ENCODE data around the gene ZDHHC8.
A peak's percentile ranks its signal among the peaks of the same experiment; 100 is the strongest.

The ZDHHC8 gene

DNA sequence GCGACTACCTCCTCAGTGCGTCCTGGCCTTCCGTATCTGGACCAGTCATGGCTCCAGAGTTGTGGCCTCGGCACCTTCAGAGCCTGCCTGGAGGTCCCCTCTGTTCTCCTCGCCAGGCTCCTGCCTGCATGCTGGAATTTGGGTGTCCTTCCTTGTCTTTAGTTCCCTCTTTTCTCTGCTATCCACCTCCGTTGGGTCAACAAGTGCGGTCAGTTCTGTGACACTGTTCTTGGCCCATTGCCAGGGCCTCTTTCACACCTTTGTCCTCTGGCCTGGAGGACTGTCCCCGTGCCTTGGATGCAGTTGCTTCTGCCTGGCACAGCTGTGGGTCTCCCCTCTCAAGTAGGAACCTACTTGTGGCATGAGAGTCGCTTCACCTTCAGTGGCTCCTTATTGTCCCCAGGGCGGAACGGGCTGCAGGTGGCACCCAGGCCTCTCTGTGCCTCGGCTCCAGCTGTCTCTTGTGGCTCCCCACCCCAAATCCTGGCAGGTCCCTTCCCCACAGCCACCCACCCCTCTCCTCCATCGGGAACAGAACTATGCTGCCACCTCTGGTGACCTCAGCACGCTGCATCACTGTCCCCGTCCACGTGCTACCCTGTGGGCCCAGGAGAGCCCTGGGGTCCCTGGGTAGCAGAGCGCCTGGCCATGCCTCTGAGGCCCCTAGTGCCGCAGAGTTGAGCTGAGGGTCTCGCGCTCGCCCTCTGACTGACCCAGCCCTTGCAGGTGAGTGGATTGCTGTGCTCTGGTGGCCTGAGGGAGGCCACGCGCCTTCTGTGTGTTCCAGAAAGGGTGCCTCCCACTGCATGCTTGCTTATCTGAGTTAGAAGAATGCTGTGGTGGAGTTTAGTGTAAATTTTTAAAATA lies 46.8 kb upstream of the ZDHHC8 start:
- Histone ChIP-seq H2BK12ac (ENCODE audit: low read length) (no peak overlapping the region), H3K14ac (ENCODE audit: low read length) (no peak overlapping the region), H2BK120ac (ENCODE audit: low read depth, low read length) (no peak overlapping the region), H3K9me3 (replicated peaks in 1 of 2; ENCODE audit: control insufficient read depth in 2 of 2, insufficient read depth in 1 of 2, low read depth in 1 of 2, low read length in 2 of 2) (no peaks in the 10 kb centered on the region), H3K4ac (ENCODE audit: low read length) (no peak overlapping the region), H2AFZ (ENCODE audit: low read length) (no peak overlapping the region), H4K8ac (ENCODE audit: low read depth, low read length) (no peak overlapping the region), H3K27ac (replicated peaks; ENCODE audit: low read length) (peak overlapping the region; percentile 16), H3K9ac (ENCODE audit: low read depth, low read length, poor library complexity) (peak overlapping the region; percentile 57), H4K91ac (ENCODE audit: low read depth, low read length, poor library complexity) (peak overlapping the region; percentile 22), H3K27me3 (ENCODE audit: control insufficient read depth in 3 of 3, insufficient read depth in 3 of 3, low read depth in 1 of 3, low read length in 3 of 3) (no peaks in the 10 kb centered on the region), H2BK5ac (ENCODE audit: low read length) (no peak overlapping the region), H3K36me3 (replicated peaks in 1 of 2; ENCODE audit: control insufficient read depth in 2 of 2, insufficient read depth in 2 of 2, low read length in 2 of 2) (peaks cover 45 to 86% of the 10 kb centered on the region in 2 donors), H2AK5ac (ENCODE audit: low read depth, low read length) (no peak overlapping the region), H3K79me1 (ENCODE audit: low read depth, low read length) (peaks cover 42% of the 10 kb centered on the region), H3K4me3 (ENCODE audit: low read length in 2 of 2) (no peak overlapping the region), H3K23ac (ENCODE audit: low read depth, low read length, poor library complexity) (peak overlapping the region; percentile 99), H2BK15ac (ENCODE audit: low read length) (no peak overlapping the region), H3K4me1 (ENCODE audit: control insufficient read depth in 2 of 2, insufficient read depth in 1 of 2, low read depth in 1 of 2, low read length in 2 of 2) (peaks cover 18 to 22% of the 10 kb centered on the region in 2 donors), H3K4me2 (ENCODE audit: insufficient read depth, low read length, poor library complexity, severe bottlenecking) (no peak overlapping the region), H3K18ac (ENCODE audit: low read length) (no peak overlapping the region)
- peak; percentile 40 for DNase-seq (ENCODE audit: low spot score)
- no CpG with 5 or more reads among the region's 23 CpGs for WGBS, 2 donors (ENCODE audit: extremely low coverage in 2 of 2, insufficient read length in 2 of 2, insufficient replicate concordance in 1 of 2)

DNA sequence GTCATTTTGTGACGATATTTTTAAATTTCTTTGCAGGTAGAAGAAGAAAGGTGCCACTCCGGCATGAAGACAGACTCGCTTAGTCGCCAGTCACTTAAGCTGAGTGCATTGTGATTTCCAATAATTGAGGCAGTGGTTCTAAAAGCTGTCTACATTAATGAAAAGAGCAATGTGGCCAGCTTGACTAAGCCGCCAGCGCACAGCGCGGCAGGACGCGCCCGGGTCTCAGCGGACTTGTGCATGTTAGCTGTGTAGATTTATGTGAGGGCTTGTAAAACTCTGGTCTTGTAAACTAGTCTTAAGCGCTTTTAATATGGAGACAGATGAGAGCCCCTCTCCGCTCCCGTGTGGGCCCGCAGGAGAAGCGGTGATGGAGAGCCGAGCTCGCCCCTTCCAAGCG lies 46.0 kb upstream of the ZDHHC8 start:
- H3K27ac ChIP-seq (replicated peaks; ENCODE audit: low read length), result no peak overlapping the region
- WGBS, 2 donors (ENCODE audit: extremely low coverage in 2 of 2, insufficient read length in 2 of 2, insufficient replicate concordance in 1 of 2), result no CpG with 5 or more reads among the region's 20 CpGs
- no peak for DNase-seq (ENCODE audit: low spot score)
- no peaks in the 10 kb centered on the region for H3K27me3 ChIP-seq (ENCODE audit: control insufficient read depth in 3 of 3, insufficient read depth in 3 of 3, low read depth in 1 of 3, low read length in 3 of 3)
- H2BK120ac ChIP-seq (ENCODE audit: low read depth, low read length), result no peak overlapping the region
- H3K9ac ChIP-seq (ENCODE audit: low read depth, low read length, poor library complexity), result no peak overlapping the region
- H2BK5ac ChIP-seq (ENCODE audit: low read length), result no peak overlapping the region
- no peak overlapping the region for H2AFZ ChIP-seq (ENCODE audit: low read length)
- peaks cover 53 to 94% of the 10 kb centered on the region in 2 donors for H3K36me3 ChIP-seq (replicated peaks in 1 of 2; ENCODE audit: control insufficient read depth in 2 of 2, insufficient read depth in 2 of 2, low read length in 2 of 2)
- no peak overlapping the region for H4K91ac ChIP-seq (ENCODE audit: low read depth, low read length, poor library complexity)
- H2BK12ac ChIP-seq (ENCODE audit: low read length), result no peak overlapping the region
- no peak overlapping the region for H2AK5ac ChIP-seq (ENCODE audit: low read depth, low read length)
- peaks cover 45% of the 10 kb centered on the region for H3K79me1 ChIP-seq (ENCODE audit: low read depth, low read length)
- H3K14ac ChIP-seq (ENCODE audit: low read length), result no peak overlapping the region
- no peak overlapping the region for H3K18ac ChIP-seq (ENCODE audit: low read length)
- H4K8ac ChIP-seq (ENCODE audit: low read depth, low read length), result no peak overlapping the region
- no peak overlapping the region for H3K4me3 ChIP-seq (ENCODE audit: low read length in 2 of 2)
- H3K4ac ChIP-seq (ENCODE audit: low read length), result no peak overlapping the region
- peak overlapping the region; percentile 35 for H3K23ac ChIP-seq (ENCODE audit: low read depth, low read length, poor library complexity)
- H3K4me1 ChIP-seq (ENCODE audit: control insufficient read depth in 2 of 2, insufficient read depth in 1 of 2, low read depth in 1 of 2, low read length in 2 of 2), result peaks cover 18 to 22% of the 10 kb centered on the region in 2 donors
- no peak overlapping the region for H2BK15ac ChIP-seq (ENCODE audit: low read length)
- no peak overlapping the region for H3K4me2 ChIP-seq (ENCODE audit: insufficient read depth, low read length, poor library complexity, severe bottlenecking)
- no peaks in the 10 kb centered on the region for H3K9me3 ChIP-seq (replicated peaks in 1 of 2; ENCODE audit: control insufficient read depth in 2 of 2, insufficient read depth in 1 of 2, low read depth in 1 of 2, low read length in 2 of 2)

DNA sequence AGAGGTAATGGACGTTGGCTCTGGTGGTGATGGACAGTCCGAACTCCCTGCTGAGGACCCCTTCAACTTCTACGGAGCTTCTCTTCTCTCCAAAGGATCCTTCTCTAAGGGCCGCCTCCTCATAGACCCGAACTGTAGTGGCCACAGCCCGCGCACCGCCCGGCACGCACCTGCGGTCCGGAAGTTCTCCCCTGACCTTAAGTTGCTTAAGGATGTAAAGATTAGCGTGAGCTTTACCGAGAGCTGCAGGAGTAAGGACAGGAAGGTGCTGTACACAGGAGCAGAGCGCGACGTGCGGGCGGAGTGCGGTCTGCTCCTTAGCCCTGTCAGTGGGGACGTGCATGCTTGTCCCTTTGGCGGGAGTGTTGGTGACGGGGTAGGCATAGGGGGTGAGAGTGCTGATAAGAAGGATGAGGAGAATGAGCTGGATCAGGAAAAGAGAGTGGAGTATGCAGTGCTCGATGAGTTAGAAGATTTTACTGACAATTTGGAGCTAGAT lies 45.5 kb upstream of the ZDHHC8 start:
- Histone ChIP-seq H3K4ac (ENCODE audit: low read length) (no peak overlapping the region), H2AK5ac (ENCODE audit: low read depth, low read length) (no peak overlapping the region), H2AFZ (ENCODE audit: low read length) (no peak overlapping the region), H3K18ac (ENCODE audit: low read length) (no peak overlapping the region), H3K9me3 (replicated peaks in 1 of 2; ENCODE audit: control insufficient read depth in 2 of 2, insufficient read depth in 1 of 2, low read depth in 1 of 2, low read length in 2 of 2) (no peaks in the 10 kb centered on the region), H4K8ac (ENCODE audit: low read depth, low read length) (no peak overlapping the region), H2BK12ac (ENCODE audit: low read length) (no peak overlapping the region), H3K27ac (replicated peaks; ENCODE audit: low read length) (no peak overlapping the region), H3K79me1 (ENCODE audit: low read depth, low read length) (peaks cover 44% of the 10 kb centered on the region), H2BK5ac (ENCODE audit: low read length) (no peak overlapping the region), H3K9ac (ENCODE audit: low read depth, low read length, poor library complexity) (no peak overlapping the region), H3K4me3 (ENCODE audit: low read length in 2 of 2) (no peak overlapping the region), H3K23ac (ENCODE audit: low read depth, low read length, poor library complexity) (peak overlapping the region; percentile 81), H3K4me1 (ENCODE audit: control insufficient read depth in 2 of 2, insufficient read depth in 1 of 2, low read depth in 1 of 2, low read length in 2 of 2) (peaks cover 17 to 21% of the 10 kb centered on the region in 2 donors), H3K4me2 (ENCODE audit: insufficient read depth, low read length, poor library complexity, severe bottlenecking) (no peak overlapping the region), H2BK15ac (ENCODE audit: low read length) (no peak overlapping the region), H3K14ac (ENCODE audit: low read length) (no peak overlapping the region), H4K91ac (ENCODE audit: low read depth, low read length, poor library complexity) (no peak overlapping the region), H3K36me3 (replicated peaks in 1 of 2; ENCODE audit: control insufficient read depth in 2 of 2, insufficient read depth in 2 of 2, low read length in 2 of 2) (peaks cover 57 to 99% of the 10 kb centered on the region in 2 donors), H2BK120ac (ENCODE audit: low read depth, low read length) (no peak overlapping the region), H3K27me3 (ENCODE audit: control insufficient read depth in 3 of 3, insufficient read depth in 3 of 3, low read depth in 1 of 3, low read length in 3 of 3) (no peaks in the 10 kb centered on the region)
- no CpG with 5 or more reads among the region's 24 CpGs for WGBS, 2 donors (ENCODE audit: extremely low coverage in 2 of 2, insufficient read length in 2 of 2, insufficient replicate concordance in 1 of 2)
- DNase-seq (ENCODE audit: low spot score), result no peak

DNA sequence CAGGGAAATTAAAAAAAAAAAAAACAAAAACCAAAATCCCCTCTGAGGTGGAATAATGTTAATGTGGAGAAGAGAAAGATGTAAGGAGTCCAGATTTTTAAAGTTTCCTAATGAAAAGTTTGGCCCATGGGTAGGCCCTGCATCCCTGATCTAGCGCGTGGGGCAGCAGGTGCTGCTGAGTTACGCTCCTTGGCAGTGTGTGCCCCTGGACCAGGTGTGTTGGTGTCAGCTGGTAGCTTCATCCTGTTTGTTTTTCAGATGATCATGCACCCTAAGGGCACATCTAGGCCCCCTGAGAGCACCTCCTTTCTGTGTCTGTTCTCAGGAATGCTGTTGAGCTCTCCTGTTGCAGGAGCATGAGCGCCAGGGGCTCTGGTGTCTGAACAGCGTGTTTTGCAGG lies 44.8 kb upstream of the ZDHHC8 start:
- H2AFZ ChIP-seq (ENCODE audit: low read length), result no peak overlapping the region
- no peak overlapping the region for H2BK12ac ChIP-seq (ENCODE audit: low read length)
- H2BK120ac ChIP-seq (ENCODE audit: low read depth, low read length), result no peak overlapping the region
- H3K18ac ChIP-seq (ENCODE audit: low read length), result no peak overlapping the region
- no peak for DNase-seq (ENCODE audit: low spot score)
- H3K9ac ChIP-seq (ENCODE audit: low read depth, low read length, poor library complexity), result no peak overlapping the region
- no peak overlapping the region for H3K14ac ChIP-seq (ENCODE audit: low read length)
- no peak overlapping the region for H3K23ac ChIP-seq (ENCODE audit: low read depth, low read length, poor library complexity)
- H3K4me2 ChIP-seq (ENCODE audit: insufficient read depth, low read length, poor library complexity, severe bottlenecking), result no peak overlapping the region
- H3K36me3 ChIP-seq (replicated peaks in 1 of 2; ENCODE audit: control insufficient read depth in 2 of 2, insufficient read depth in 2 of 2, low read length in 2 of 2), result peaks cover 63 to 99% of the 10 kb centered on the region in 2 donors
- no peak overlapping the region for H3K27ac ChIP-seq (replicated peaks; ENCODE audit: low read length)
- no peak overlapping the region for H3K4me3 ChIP-seq (ENCODE audit: low read length in 2 of 2)
- no peak overlapping the region for H2BK5ac ChIP-seq (ENCODE audit: low read length)
- peaks cover 12 to 15% of the 10 kb centered on the region in 2 donors for H3K4me1 ChIP-seq (ENCODE audit: control insufficient read depth in 2 of 2, insufficient read depth in 1 of 2, low read depth in 1 of 2, low read length in 2 of 2)
- no peaks in the 10 kb centered on the region for H3K9me3 ChIP-seq (replicated peaks in 1 of 2; ENCODE audit: control insufficient read depth in 2 of 2, insufficient read depth in 1 of 2, low read depth in 1 of 2, low read length in 2 of 2)
- no peak overlapping the region for H4K8ac ChIP-seq (ENCODE audit: low read depth, low read length)
- no peak overlapping the region for H2AK5ac ChIP-seq (ENCODE audit: low read depth, low read length)
- H4K91ac ChIP-seq (ENCODE audit: low read depth, low read length, poor library complexity), result no peak overlapping the region
- no peak overlapping the region for H3K4ac ChIP-seq (ENCODE audit: low read length)
- H3K27me3 ChIP-seq (ENCODE audit: control insufficient read depth in 3 of 3, insufficient read depth in 3 of 3, low read depth in 1 of 3, low read length in 3 of 3), result no peaks in the 10 kb centered on the region
- peaks cover 44% of the 10 kb centered on the region for H3K79me1 ChIP-seq (ENCODE audit: low read depth, low read length)
- H2BK15ac ChIP-seq (ENCODE audit: low read length), result no peak overlapping the region
- WGBS, 2 donors (ENCODE audit: extremely low coverage in 2 of 2, insufficient read length in 2 of 2, insufficient replicate concordance in 1 of 2), result no CpG with 5 or more reads among the region's 5 CpGs
